Subcutaneous abdominal adipose tissue (tissue), 5 donors: ENCODE measurements around the gene CEP83.
A peak's percentile ranks its signal among the peaks of the same experiment; 100 is the strongest.
"Not testable (repeated sequence)": the region's sequence is repeated elsewhere in the genome, so short reads cannot be mapped to it uniquely, and the experiment has no call there.

Experiments
- H3K27ac ChIP-seq: one replicate; pipeline ENCODE4 v1.7.0; 2013; ENCODE audit warnings: low read depth, mild to moderate bottlenecking, inconsistent platforms, low read length, moderate library complexity
- H3K27me3 ChIP-seq, 5 donors: one replicate each; pipeline ENCODE4 v1.7.0; 2013; ENCODE audit warnings: low read length in 5 of 5, inconsistent platforms in 1 of 5; ENCODE audit not compliant: control insufficient read depth in 5 of 5, insufficient read depth in 4 of 5
- H3K36me3 ChIP-seq, 5 donors: one replicate each; pipeline ENCODE4 v1.7.0; 2013; ENCODE audit warnings: low read length in 5 of 5; ENCODE audit not compliant: control insufficient read depth in 5 of 5, insufficient read depth in 5 of 5
- H3K4me1 ChIP-seq, 5 donors: one replicate each; pipeline ENCODE4 v1.7.0; 2013; ENCODE audit warnings: low read length in 5 of 5, mild to moderate bottlenecking in 3 of 5, moderate library complexity in 1 of 5; ENCODE audit not compliant: control insufficient read depth in 5 of 5, insufficient read depth in 5 of 5
- H3K4me3 ChIP-seq, 5 donors: one replicate each; pipeline ENCODE4 v1.7.0; 2013; ENCODE audit warnings: low read length in 5 of 5, low read depth in 1 of 5
- H3K9ac ChIP-seq, 5 donors: one replicate each; pipeline ENCODE4 v1.7.0; 2013; ENCODE audit warnings: low read length in 5 of 5, mild to moderate bottlenecking in 4 of 5, moderate library complexity in 3 of 5
- H3K9me3 ChIP-seq, 5 donors: one replicate each; pipeline ENCODE4 v1.7.0; 2013; ENCODE audit warnings: low read length in 5 of 5; ENCODE audit not compliant: control insufficient read depth in 5 of 5
- donor health status: healthy.
- donor health status: healthy.
- donor health status: healthy.
- donor health status: healthy.
- donor health status: healthy.

The CEP83 gene

GRCh38 chr12:94421868-94422740, 37.6 kb downstream of the CEP83 start:
- H3K27me3 ChIP-seq, result no peaks in the 10 kb centered on the region
- H3K36me3 ChIP-seq, result peaks cover 0 to 5% (median 0%) of the 10 kb centered on the region in 5 donors
- H3K4me1 ChIP-seq, result peaks cover 0 to under 1% (median 0%) of the 10 kb centered on the region in 5 donors
- H3K27ac ChIP-seq, result no peak overlapping the region
- H3K9ac ChIP-seq, result no peak overlapping the region
- peaks cover 7 to 22% (median 18%) of the 10 kb centered on the region in 5 donors for H3K9me3 ChIP-seq
- H3K4me3 ChIP-seq, result peak overlapping the region in 1 of 5 donors; percentile 23

GRCh38 chr12:94418517-94418916, 41.1 kb downstream of the CEP83 start:
- H3K9ac ChIP-seq, result no peak overlapping the region

GRCh38 chr12:94416613-94417012, 43.1 kb downstream of the CEP83 start:
- Histone ChIP-seq H3K27ac (no peak overlapping the region), H3K4me1 (peaks cover 0 to 4% (median 0%) of the 10 kb centered on the region in 5 donors), H3K9ac (no peak overlapping the region), H3K9me3 (peaks cover 0 to 10% (median 3%) of the 10 kb centered on the region in 5 donors), H3K27me3 (no peaks in the 10 kb centered on the region), H3K36me3 (no peaks in the 10 kb centered on the region), H3K4me3 (no peak overlapping the region)

More at GRCh38 chr12:94418517-94418916, 41.1 kb downstream of the CEP83 start:
- no peak overlapping the region for H3K4me3 ChIP-seq
- H3K9me3 ChIP-seq, result peaks cover 7 to 22% (median 16%) of the 10 kb centered on the region in 5 donors
- H3K36me3 ChIP-seq, result peaks cover 0 to 5% (median 0%) of the 10 kb centered on the region in 5 donors
- no peak overlapping the region for H3K27ac ChIP-seq
- H3K4me1 ChIP-seq, result peaks cover 0 to 4% (median 0%) of the 10 kb centered on the region in 5 donors
- H3K27me3 ChIP-seq, result no peaks in the 10 kb centered on the region

- H3K36me3 ChIP-seq, result no peaks in the 10 kb centered on the region
- H3K4me1 ChIP-seq, result peaks cover 0 to 4% (median 0%) of the 10 kb centered on the region in 5 donors
- H3K4me3 ChIP-seq, result no peak overlapping the region
- no peak overlapping the region for H3K9ac ChIP-seq
- H3K9me3 ChIP-seq, result peaks cover 0 to 3% (median 0%) of the 10 kb centered on the region in 5 donors
- no peak overlapping the region for H3K27ac ChIP-seq
- H3K27me3 ChIP-seq, result no peaks in the 10 kb centered on the region
Measured at GRCh38 chr12:94415066-94415465, 44.6 kb downstream of the CEP83 start.

- no peaks in the 10 kb centered on the region for H3K27me3 ChIP-seq
- no peaks in the 10 kb centered on the region for H3K9me3 ChIP-seq
- peaks cover 0 to 8% (median 4%) of the 10 kb centered on the region in 5 donors for H3K36me3 ChIP-seq
- peaks cover 0 to 7% (median 2%) of the 10 kb centered on the region in 5 donors for H3K4me1 ChIP-seq
- H3K9ac ChIP-seq, result peak overlapping the region in 3 of 5 donors; percentile 4 to 60 (median 54)
- peak overlapping the region in 4 of 5 donors; percentile 27 to 58 (median 44) for H3K4me3 ChIP-seq
- H3K27ac ChIP-seq, result peak overlapping the region; percentile 32
Measured at GRCh38 chr12:94405413-94406116, 54.1 kb downstream of the CEP83 start.

GRCh38 chr12:94404854-94405253, 54.8 kb downstream of the CEP83 start:
- Histone ChIP-seq H3K36me3 (peaks cover 0 to 12% (median 4%) of the 10 kb centered on the region in 5 donors), H3K27me3 (no peaks in the 10 kb centered on the region), H3K9ac (no peak overlapping the region), H3K9me3 (no peaks in the 10 kb centered on the region), H3K4me1 (peaks cover 0 to 7% (median 2%) of the 10 kb centered on the region in 5 donors), H3K4me3 (peak overlapping the region in 1 of 5 donors; percentile 27), H3K27ac (no peak overlapping the region)

GRCh38 chr12:94401326-94401725, 58.3 kb downstream of the CEP83 start:
- H3K36me3 ChIP-seq, result peaks cover 0 to 12% (median 4%) of the 10 kb centered on the region in 5 donors
- no peaks in the 10 kb centered on the region for H3K27me3 ChIP-seq

GRCh38 chr12:94398685-94399084, 61.0 kb downstream of the CEP83 start:
- H3K4me3 ChIP-seq, H3K4me1 ChIP-seq, H3K27me3 ChIP-seq, H3K27ac ChIP-seq, H3K9me3 ChIP-seq, H3K9ac ChIP-seq: not testable (repeated sequence)
- H3K36me3 ChIP-seq, result peaks cover 0 to 12% (median 4%) of the 10 kb centered on the region in 5 donors

More at GRCh38 chr12:94401326-94401725, 58.3 kb downstream of the CEP83 start:
- peaks cover 0 to 7% (median 2%) of the 10 kb centered on the region in 5 donors for H3K4me1 ChIP-seq
- H3K4me3 ChIP-seq, result no peak overlapping the region
- H3K9ac ChIP-seq, result no peak overlapping the region
- peaks cover 0 to 6% (median 3%) of the 10 kb centered on the region in 5 donors for H3K9me3 ChIP-seq
- H3K27ac ChIP-seq, result no peak overlapping the region

GRCh38 chr12:94397401-94397800, 62.3 kb downstream of the CEP83 start:
- Histone ChIP-seq H3K27me3 (no peaks in the 10 kb centered on the region), H3K9ac (no peak overlapping the region), H3K4me3 (no peak overlapping the region), H3K36me3 (peaks cover 0 to 12% (median 3%) of the 10 kb centered on the region in 5 donors), H3K9me3 (peaks cover 0 to 6% (median 3%) of the 10 kb centered on the region in 5 donors), H3K4me1 (no peaks in the 10 kb centered on the region), H3K27ac (no peak overlapping the region)

- not testable (repeated sequence) for H3K9me3 ChIP-seq, H3K27ac ChIP-seq, H3K4me3 ChIP-seq
Measured at GRCh38 chr12:94396014-94396413, 63.7 kb downstream of the CEP83 start.

More at GRCh38 chr12:94396014-94396413, 63.7 kb downstream of the CEP83 start:
- H3K27me3 ChIP-seq, H3K36me3 ChIP-seq, H3K4me1 ChIP-seq, H3K9ac ChIP-seq: not testable (repeated sequence)
